ENCODE results near the gene ZBTB16. TPM values are rescaled to one million over a fixed set of nuclear protein-coding genes. Genes with fewer than 3 reads are reported as not detected.

The ZBTB16 gene
- total and polyA plus RNA-seq, 4 donors, result 8.9 to 140 (median 34.5) TPM

DNA sequence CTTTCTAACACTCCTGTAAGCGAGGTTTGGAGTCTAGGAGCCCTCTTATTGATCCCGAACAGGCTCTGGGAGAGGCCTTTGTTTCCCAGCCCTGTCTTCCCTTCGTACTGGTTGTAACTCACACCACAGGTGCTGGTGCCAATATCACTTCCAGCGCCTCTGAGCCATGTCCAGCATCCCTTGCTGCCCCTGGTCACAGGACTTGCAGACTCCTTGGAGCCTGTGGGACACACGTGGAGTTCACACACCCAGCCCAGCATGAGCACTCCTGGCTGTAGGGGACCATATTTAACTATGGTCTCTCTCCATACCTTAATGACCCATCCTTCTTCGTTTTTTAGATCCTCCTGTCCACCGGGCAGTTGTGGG is 2.2 kb downstream of the ZBTB16 start (continued):
- TF ChIP-seq RAD21 (IDR thresholded peaks at IDR 0.05), result peak in 1 of 2 donors; percentile 18
- TF ChIP-seq, protein P1, sequence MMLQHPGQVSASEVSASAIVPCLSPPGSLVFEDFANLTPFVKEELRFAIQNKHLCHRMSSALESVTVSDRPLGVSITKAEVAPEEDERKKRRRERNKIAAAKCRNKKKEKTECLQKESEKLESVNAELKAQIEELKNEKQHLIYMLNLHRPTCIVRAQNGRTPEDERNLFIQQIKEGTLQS (IDR thresholded peaks at IDR 0.05), result no peak
- no peak for TF ChIP-seq TAF1 (conservative IDR thresholded peaks at IDR 0.05)
- TF ChIP-seq, protein P2, sequence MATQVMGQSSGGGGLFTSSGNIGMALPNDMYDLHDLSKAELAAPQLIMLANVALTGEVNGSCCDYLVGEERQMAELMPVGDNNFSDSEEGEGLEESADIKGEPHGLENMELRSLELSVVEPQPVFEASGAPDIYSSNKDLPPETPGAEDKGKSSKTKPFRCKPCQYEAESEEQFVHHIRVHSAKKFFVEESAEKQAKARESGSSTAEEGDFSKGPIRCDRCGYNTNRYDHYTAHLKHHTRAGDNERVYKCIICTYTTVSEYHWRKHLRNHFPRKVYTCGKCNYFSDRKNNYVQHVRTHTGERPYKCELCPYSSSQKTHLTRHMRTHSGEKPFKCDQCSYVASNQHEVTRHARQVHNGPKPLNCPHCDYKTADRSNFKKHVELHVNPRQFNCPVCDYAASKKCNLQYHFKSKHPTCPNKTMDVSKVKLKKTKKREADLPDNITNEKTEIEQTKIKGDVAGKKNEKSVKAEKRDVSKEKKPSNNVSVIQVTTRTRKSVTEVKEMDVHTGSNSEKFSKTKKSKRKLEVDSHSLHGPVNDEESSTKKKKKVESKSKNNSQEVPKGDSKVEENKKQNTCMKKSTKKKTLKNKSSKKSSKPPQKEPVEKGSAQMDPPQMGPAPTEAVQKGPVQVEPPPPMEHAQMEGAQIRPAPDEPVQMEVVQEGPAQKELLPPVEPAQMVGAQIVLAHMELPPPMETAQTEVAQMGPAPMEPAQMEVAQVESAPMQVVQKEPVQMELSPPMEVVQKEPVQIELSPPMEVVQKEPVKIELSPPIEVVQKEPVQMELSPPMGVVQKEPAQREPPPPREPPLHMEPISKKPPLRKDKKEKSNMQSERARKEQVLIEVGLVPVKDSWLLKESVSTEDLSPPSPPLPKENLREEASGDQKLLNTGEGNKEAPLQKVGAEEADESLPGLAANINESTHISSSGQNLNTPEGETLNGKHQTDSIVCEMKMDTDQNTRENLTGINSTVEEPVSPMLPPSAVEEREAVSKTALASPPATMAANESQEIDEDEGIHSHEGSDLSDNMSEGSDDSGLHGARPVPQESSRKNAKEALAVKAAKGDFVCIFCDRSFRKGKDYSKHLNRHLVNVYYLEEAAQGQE (IDR thresholded peaks at IDR 0.05), result peak; percentile 22

DNA sequence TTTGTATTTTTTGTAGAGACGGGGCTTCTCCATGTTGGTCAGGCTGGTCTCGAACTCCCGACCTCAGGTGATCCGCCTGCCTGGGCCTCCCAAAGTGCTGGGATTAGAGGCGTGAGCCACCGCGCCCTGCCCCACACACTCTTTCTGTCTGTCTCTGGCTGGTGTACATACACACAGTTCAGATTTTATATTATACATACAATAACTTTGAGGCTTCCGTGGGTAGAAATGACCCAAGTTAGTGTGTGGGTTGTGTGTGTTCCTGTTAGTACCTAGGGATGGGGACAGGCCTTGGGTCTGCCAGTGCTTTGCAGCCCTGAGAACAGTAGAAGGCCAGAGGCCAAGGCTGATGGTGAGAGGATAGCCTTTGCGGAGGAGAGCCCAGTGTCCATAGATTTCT is 2.8 kb downstream of the ZBTB16 start:
- Histone ChIP-seq H3K4me1 (ENCODE audit: control insufficient read depth in 4 of 4, insufficient read depth in 4 of 4, low read length in 3 of 4) (peaks cover 15 to 59% (median 31%) of the 10 kb centered on the region in 4 donors), H3K9ac (ENCODE audit: low read depth in 1 of 2, low read length in 2 of 2) (peak overlapping the region in 1 of 2 donors; percentile 50), H3K27me3 (ENCODE audit: control insufficient read depth in 4 of 4, insufficient read depth in 4 of 4, low read length in 3 of 4) (no peaks in the 10 kb centered on the region), H3K36me3 (ENCODE audit: control insufficient read depth in 4 of 4, insufficient read depth in 3 of 4, low read depth in 1 of 4, low read length in 3 of 4) (peaks cover 13 to 24% (median 20%) of the 10 kb centered on the region in 4 donors), H3K4me3 (ENCODE audit: low read depth in 1 of 3, low read length in 3 of 3) (peak overlapping the region in 1 of 3 donors; percentile 1), H3K9me3 (ENCODE audit: control insufficient read depth in 4 of 4, low read length in 3 of 4) (no peaks in the 10 kb centered on the region), H3K27ac (ENCODE audit: low read depth in 1 of 2, low read length in 2 of 2) (peak overlapping the region; percentile 13 to 25)
- no peak for TF ChIP-seq SP1 (IDR thresholded peaks at IDR 0.05)
- WGBS, result 91% methylated on average over 9 of the region's 9 CpGs
- DNase-seq (ENCODE audit: low spot score), result no peak

DNA sequence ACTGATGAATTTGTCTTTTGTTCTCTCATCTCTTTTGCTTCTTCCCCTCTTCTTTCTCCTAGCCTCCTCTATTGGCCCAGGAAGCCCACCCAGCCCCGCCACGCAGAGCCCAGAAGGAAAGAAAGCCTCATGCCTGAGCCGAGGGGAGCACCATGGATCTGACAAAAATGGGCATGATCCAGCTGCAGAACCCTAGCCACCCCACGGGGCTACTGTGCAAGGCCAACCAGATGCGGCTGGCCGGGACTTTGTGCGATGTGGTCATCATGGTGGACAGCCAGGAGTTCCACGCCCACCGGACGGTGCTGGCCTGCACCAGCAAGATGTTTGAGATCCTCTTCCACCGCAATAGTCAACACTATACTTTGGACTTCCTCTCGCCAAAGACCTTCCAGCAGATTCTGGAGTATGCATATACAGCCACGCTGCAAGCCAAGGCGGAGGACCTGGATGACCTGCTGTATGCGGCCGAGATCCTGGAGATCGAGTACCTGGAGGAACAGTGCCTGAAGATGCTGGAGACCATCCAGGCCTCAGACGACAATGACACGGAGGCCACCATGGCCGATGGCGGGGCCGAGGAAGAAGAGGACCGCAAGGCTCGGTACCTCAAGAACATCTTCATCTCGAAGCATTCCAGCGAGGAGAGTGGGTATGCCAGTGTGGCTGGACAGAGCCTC is 3.8 kb downstream of the ZBTB16 start:
- WGBS, result 94% methylated on average over 26 of the region's 26 CpGs
- no peak overlapping the region for H3K9ac ChIP-seq (ENCODE audit: low read depth in 1 of 2, low read length in 2 of 2)
- H3K4me3 ChIP-seq (ENCODE audit: low read depth in 1 of 3, low read length in 3 of 3), result no peak overlapping the region
- no peaks in the 10 kb centered on the region for H3K27me3 ChIP-seq (ENCODE audit: control insufficient read depth in 4 of 4, insufficient read depth in 4 of 4, low read length in 3 of 4)
- TF ChIP-seq NR2F2 (IDR thresholded peaks at IDR 0.05), result no peak
- TF ChIP-seq, protein P3, sequence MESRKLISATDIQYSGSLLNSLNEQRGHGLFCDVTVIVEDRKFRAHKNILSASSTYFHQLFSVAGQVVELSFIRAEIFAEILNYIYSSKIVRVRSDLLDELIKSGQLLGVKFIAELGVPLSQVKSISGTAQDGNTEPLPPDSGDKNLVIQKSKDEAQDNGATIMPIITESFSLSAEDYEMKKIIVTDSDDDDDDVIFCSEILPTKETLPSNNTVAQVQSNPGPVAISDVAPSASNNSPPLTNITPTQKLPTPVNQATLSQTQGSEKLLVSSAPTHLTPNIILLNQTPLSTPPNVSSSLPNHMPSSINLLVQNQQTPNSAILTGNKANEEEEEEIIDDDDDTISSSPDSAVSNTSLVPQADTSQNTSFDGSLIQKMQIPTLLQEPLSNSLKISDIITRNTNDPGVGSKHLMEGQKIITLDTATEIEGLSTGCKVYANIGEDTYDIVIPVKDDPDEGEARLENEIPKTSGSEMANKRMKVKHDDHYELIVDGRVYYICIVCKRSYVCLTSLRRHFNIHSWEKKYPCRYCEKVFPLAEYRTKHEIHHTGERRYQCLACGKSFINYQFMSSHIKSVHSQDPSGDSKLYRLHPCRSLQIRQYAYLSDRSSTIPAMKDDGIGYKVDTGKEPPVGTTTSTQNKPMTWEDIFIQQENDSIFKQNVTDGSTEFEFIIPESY (IDR thresholded peaks at IDR 0.05), result no peak
- TF ChIP-seq YY1 (IDR thresholded peaks at IDR 0.05), result no peak
- no peak for TF ChIP-seq HNF4A (conservative IDR thresholded peaks at IDR 0.05)
- TF ChIP-seq EGR1 (IDR thresholded peaks at IDR 0.05; ENCODE audit: low read depth in 2 of 2), result no peak
- no peak for TF ChIP-seq JUND (IDR thresholded peaks at IDR 0.05)
- TF ChIP-seq, protein P2 (IDR thresholded peaks at IDR 0.05), result no peak
- TF ChIP-seq SP1 (IDR thresholded peaks at IDR 0.05), result no peak
- no peak overlapping the region for H3K27ac ChIP-seq (ENCODE audit: low read depth in 1 of 2, low read length in 2 of 2)
- peaks cover 15 to 53% (median 30%) of the 10 kb centered on the region in 4 donors for H3K4me1 ChIP-seq (ENCODE audit: control insufficient read depth in 4 of 4, insufficient read depth in 4 of 4, low read length in 3 of 4)
- peaks cover 13 to 29% (median 27%) of the 10 kb centered on the region in 4 donors for H3K36me3 ChIP-seq (ENCODE audit: control insufficient read depth in 4 of 4, insufficient read depth in 3 of 4, low read depth in 1 of 4, low read length in 3 of 4)
- DNase-seq (ENCODE audit: low spot score), result no peak
- H3K9me3 ChIP-seq (ENCODE audit: control insufficient read depth in 4 of 4, low read length in 3 of 4), result no peaks in the 10 kb centered on the region

All from liver (tissue), 9 donors.